NCI-H187 treated with DMSO at 0.1 percent for 48 hours (cell line): Measurements from ENCODE around the gene TERT.
"Not testable (repeated sequence)": the region's sequence is repeated elsewhere in the genome, so short reads cannot be mapped to it uniquely, and the experiment has no call there.

Experiments used
- DNase-seq: peaks from one replicate; lab custom pipeline; 2025; lab: John Stamatoyannopoulos, UW

The TERT gene

DNA sequence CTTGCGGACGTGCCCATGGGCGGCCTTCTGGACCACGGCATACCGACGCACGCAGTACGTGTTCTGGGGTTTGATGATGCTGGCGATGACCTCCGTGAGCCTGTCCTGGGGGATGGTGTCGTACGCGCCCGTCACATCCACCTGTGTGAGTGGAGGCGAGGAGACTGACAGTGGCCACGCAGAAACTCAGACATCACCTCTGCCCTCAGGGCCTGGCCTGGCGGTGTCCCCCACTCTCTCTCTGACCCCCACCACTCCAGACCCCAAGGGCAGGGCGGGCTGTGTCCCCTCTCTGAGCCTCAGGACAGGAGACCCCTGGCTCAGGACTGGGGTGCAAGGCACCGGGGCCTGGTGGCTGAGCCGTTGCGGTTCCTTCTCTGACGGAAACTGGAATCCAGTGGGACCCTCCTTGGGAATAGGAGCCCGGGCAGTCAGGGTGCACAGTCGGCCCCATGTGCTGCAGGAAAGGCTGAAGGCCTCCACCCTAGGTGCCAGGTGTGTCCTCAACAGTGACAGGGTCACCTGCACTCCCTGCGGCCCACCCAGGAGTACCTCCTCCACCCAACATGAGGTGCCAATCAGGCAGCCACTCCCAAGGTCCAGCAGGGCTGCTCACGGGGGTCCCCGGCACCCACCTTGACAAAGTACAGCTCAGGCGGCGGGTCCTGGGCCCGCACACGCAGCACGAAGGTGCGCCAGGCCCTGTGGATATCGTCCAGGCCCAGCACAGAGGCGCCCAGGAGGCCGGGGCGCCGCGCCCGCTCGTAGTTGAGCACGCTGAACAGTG, 16.0 kb downstream of the TERT start:
- DNase-seq = no peak

GRCh38 chr5:1278216-1278615, 16.7 kb downstream of the TERT start:
- DNase-seq = no peak

GRCh38 chr5:1277781-1278180, 17.1 kb downstream of the TERT start:
- DNase-seq = no peak

DNA sequence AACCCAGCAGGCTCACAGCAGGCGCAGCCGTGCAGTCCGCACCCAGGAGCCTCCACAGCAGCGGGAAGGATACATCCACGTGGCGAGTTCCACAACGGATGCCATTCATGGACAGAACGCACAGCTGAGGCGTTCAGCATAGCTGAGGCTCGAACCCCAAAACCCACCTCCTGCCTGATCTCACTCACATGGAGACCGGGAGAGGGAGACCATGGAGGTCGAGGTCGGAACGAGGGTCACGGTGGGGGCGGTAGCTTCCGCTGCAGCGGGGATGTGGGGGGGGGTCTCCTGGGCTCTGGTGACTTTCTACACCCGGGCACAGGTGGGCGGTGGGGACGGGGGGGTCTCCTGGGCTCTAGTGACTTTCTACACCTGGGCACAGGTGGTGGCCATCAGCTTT, 17.5 kb downstream of the TERT start:
- no peak for DNase-seq

GRCh38 chr5:1276930-1277329, 17.9 kb downstream of the TERT start:
- DNase-seq = no peak

- not testable (repeated sequence) for DNase-seq
These were observed 19.2 kb downstream of the TERT start for GRCh38 chr5:1275397-1276391.

- DNase-seq = no peak
These were observed 20.4 kb downstream of the TERT start for GRCh38 chr5:1274471-1274870.

GRCh38 chr5:1273745-1274144, 21.1 kb downstream of the TERT start:
- DNase-seq = no peak

GRCh38 chr5:1272201-1272600, 22.7 kb downstream of the TERT start:
- DNase-seq = no peak

DNA sequence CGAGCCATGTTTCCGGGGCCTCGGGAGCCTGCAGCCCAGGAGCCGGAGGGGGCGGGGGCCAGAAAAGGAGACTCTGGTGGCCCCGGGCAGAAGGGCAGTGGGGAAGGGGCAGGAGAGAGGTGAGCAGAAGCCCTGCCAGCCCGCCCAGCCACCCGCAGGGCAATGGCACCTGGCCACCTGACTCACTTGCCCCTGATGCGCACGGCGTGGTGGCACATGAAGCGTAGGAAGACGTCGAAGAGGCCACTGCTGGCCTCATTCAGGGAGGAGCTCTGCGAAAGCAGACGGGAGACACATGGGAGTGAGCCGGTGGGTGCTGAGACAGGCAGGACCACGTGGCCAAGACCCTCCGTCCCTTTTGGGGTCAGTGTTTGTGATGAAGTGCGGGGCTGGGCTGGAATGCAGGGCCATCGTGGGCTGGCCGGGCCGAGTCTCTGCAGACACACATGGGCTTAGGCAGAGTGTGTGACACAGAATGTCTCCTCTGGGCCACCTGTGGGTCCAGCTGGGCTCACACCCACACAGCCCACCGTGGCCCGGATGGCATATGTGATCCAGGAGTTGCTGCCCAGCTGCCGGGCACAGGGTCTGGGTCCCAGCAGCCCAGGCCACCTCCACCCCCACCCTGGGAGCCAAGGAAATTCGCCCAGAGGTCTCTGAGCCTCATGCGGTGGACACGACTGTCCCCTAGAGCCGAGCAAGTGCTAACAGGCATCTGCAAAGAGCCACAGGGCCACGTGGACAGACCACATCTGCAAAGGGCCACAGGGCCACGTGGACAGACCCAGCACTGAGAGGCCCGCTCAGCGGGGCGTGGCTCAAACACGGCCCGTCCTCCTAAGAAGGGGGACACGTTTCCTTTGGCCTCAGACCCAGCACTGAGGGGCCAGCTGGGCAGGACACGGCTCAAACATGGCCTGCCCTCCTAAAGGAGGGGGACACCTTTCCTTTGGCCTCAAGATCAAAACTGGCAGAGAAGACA, 23.6 kb downstream of the TERT start:
- no peak for DNase-seq

DNA sequence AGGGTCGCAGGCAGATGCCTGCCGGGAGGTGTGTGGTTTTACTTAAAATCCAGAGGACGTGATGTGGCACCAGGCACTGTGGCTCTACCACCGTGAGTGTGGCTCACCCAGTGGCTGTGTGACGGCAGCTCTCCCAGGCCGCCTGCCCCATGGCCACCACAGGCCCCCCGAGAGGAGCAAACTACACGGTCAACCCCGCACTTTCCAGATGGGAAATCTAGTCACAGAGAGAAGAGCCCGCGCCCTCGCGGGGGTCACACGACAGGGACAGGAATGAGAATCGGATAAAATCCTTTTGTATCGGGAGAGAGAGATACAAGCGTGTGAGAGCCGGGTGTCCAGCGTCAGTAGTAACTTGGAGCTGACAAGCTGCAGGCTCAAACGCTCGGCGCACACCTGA, 24.4 kb downstream of the TERT start:
- no peak for DNase-seq

DNA sequence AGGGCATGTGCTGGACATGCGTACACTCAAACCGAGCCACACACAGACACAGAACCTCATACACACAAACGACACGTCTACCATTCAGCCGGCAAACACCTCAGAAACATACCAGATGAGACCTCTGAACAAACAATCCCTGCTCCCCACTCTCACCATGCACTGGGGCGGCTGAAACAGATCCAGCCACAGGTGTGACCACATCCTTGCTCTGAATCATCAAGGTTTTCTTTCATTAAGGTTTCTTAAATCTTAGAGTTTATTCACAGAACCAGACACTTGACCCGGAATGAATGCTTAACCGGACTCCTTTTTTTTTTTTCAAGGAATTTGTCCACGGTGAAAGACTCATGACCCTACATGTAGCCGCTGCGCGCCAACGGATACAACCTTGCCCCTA, 26.2 kb downstream of the TERT start:
- DNase-seq = no peak

DNA sequence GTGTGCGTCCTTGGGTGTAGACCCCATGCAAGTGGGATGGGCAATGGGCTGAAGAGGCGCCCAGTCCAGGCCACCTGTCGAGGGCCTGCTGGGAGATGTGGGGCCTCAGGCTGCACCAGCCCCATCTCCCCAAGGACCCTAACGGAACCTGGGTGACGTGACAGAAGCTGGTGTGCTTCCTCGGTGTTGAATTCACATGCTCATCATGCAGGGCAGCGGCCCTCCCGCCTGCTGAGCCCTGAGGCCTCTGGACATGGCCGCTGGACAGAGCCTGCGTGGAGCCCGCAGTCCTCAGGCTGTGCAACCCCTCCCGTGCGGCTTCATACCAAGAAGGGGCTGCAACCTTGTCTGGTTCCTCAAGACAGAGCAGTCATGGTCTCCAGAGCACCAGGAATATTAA, 26.8 kb downstream of the TERT start:
- DNase-seq = no peak

GRCh38 chr5:1267464-1267863, 27.4 kb downstream of the TERT start:
- not testable (repeated sequence) for DNase-seq

DNA sequence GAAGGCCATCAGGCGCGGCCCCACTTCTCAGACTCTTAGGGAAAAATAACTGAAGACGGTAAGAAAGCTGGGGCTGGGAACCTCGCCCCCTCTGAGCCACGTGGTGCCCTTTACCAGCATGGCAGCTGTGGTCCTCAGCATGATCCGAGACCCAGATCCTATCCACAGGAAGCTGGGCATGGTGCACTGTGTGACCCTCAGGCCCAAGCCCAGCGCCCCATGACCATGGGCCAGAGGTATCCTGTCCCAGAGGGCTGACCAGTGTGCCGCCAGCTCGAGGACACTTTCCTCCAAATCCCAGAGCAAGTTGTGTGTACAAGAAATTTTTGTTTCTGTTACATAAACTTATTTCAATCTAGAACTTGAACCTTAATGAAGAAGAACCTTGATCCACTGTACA, 28.1 kb downstream of the TERT start:
- DNase-seq = no peak

DNA sequence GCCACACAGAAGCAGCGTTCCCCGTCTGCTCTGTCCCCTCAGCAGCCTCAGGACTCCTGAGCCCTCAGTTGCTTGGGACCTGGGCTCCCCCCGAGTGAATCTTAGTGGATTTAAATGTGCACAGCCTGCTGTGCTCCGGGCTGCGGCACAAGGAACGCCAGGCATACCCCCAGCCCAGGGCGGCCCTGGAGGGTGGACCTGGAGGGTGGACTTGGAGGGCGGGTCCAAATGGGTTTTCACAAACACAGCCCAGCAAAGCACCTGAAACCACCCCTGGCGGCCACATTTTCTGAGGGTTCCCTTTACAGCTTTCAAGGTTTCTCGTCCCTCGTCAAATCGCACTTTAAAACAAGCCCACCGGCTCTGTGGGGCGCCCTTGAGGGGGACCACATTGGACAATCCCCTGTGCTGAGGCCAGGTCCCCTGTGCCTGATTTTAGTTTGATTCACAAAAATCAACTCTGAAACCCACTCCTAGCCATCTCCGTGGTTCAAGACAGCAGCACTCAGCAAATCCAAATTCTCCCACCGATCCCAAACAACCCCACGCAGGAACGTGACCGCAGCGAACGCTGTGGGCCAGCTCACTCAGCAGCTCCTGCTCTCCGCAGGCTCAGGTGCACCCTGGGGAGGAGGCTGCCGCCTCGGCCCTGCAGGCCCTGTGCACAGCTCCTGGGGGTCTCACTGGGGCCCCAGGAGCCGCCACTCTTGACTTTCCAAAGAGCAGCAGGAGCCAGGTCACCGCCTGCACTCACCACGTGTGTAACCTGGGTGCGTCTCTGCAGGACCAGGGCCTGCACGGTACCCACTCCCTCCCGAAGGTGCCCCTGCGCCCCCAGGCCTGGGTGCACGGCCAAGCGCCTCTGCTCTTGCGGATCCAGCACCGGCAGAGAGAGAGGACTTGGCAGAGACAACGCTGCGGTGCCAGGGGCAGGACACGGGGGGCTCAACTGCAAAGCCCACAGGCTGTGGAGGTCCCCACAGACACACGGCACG, 29.1 kb downstream of the TERT start:
- no peak for DNase-seq

GRCh38 chr5:1265026-1265425, 29.8 kb downstream of the TERT start:
- no peak for DNase-seq

GRCh38 chr5:1264211-1264610, 30.7 kb downstream of the TERT start:
- no peak for DNase-seq

GRCh38 chr5:1262381-1262780, 32.5 kb downstream of the TERT start:
- no peak for DNase-seq

- no peak for DNase-seq
These were observed 33.2 kb downstream of the TERT start for GRCh38 chr5:1261643-1262042.
